GM12878 (cell line): Measurements from ENCODE around the gene SLX4IP. TPM values are rescaled to one million over a fixed set of nuclear protein-coding genes. Genes with fewer than 3 reads are reported as not detected.

Experiments
- ASH2L ChIP-seq: fragments of 300-600, 200-600 bp; sonication (generic); IDR thresholded peaks from 2 replicates; pipeline ENCODE4 v1.6.1; 2017; ENCODE audit warnings: low read depth, mild to moderate bottlenecking, borderline replicate concordance
- BMI1 ChIP-seq: fragments of 450-650 bp; IDR thresholded peaks from 2 replicates; pipeline ENCODE4 v1.6.1; 2016; ENCODE audit warnings: mild to moderate bottlenecking, moderate library complexity, borderline replicate concordance
- ETV6 ChIP-seq, 2 experiments: fragments of 450-650 bp in 1 of 2; IDR thresholded peaks in 1 of 2; conservative IDR thresholded peaks in 1 of 2; 2 replicates each; pipeline ENCODE4 v1.6.1; 2014; ENCODE audit warnings: antibody characterized with exemption in 1 of 2, borderline replicate concordance in 1 of 2, low read depth in 1 of 2, mild to moderate bottlenecking in 1 of 2, moderate library complexity in 1 of 2
- HDAC6 ChIP-seq: fragments of 200-600 bp; sonication (generic); IDR thresholded peaks from one replicate; pipeline ENCODE4 v1.8.0; 2017; ENCODE audit warnings: antibody characterized with exemption; ENCODE audit not compliant: unreplicated experiment
- IRF4 ChIP-seq: IDR thresholded peaks from 2 replicates; pipeline ENCODE4 v1.6.1; 2011; ENCODE audit warnings: low read depth, low read length
- KDM1A ChIP-seq: fragments of 200-600 bp; sonication (generic); IDR thresholded peaks from 2 replicates; pipeline ENCODE4 v1.6.1; 2016; ENCODE audit warnings: borderline replicate concordance
- RB1 ChIP-seq: fragments of 450-650 bp; formaldehyde crosslinking; IDR thresholded peaks from 2 replicates; pipeline ENCODE4 v1.6.1; 2017; ENCODE audit warnings: mild to moderate bottlenecking, borderline replicate concordance
- RBBP5 ChIP-seq: fragments of 200-600 bp; sonication (generic); conservative IDR thresholded peaks from 2 replicates; pipeline ENCODE4 v1.6.1; 2016
- STAT3 ChIP-seq: IDR thresholded peaks from 2 replicates; pipeline ENCODE4 v1.6.1; 2011; ENCODE audit warnings: low read depth, low read length, improper control_type of control experiment
- TCF12 ChIP-seq: IDR thresholded peaks from 2 replicates; pipeline ENCODE4 v1.6.1; 2011; ENCODE audit warnings: low read depth, mild to moderate bottlenecking, low read length
- WRNIP1 ChIP-seq: IDR thresholded peaks from 2 replicates; pipeline ENCODE4 v1.6.1; 2011; ENCODE audit warnings: low read depth, low read length, improper control_type of control experiment, borderline replicate concordance
- ZNF384 ChIP-seq: IDR thresholded peaks from 2 replicates; pipeline ENCODE4 v1.6.1; 2012; ENCODE audit warnings: low read depth, mild to moderate bottlenecking, low read length, improper control_type of control experiment, borderline replicate concordance
- polyA plus RNA-seq, 11 experiments: library from polyadenylated mRNA; depleted of rRNA in 4 of 11; unstranded in 6 of 11; stranded (reverse) in 5 of 11; fragments of >200 nt; fragmentation: Nextera tagmentation in 4 of 11; fragmentation: Illumina TruSeq in 1 of 11; extraction: Ambion mirVana in 4 of 11; extraction: Trizol in 1 of 11; gene quantifications; 1 replicate in 1 of 11; 2 replicates in 10 of 11; pipeline versions ENCODE4 v1.2.1 to v1.2.3, GENCODE V29; 2011 to 2016; ENCODE audit warnings: inconsistent platforms in 2 of 11, missing spikeins in 2 of 11, low read depth in 1 of 11
- total RNA-seq, 4 experiments: library from RNA; depleted of rRNA in 3 of 4; stranded (reverse); fragments of >200 nt in 3 of 4; fragmentation: Illumina TruSeq in 1 of 4; extraction: Trizol in 1 of 4; gene quantifications; 2 replicates each; pipeline versions ENCODE4 v1.2.1 to v1.2.3, GENCODE V29; 2013 to 2021
- TF ChIP-seq, protein P1 (sequence below): fragments of 450-650 bp; IDR thresholded peaks from 2 replicates; pipeline ENCODE4 v1.6.1; 2017; ENCODE audit warnings: borderline replicate concordance
- TF ChIP-seq, protein P2 (sequence below): IDR thresholded peaks from 2 replicates; pipeline ENCODE4 v1.6.1; 2011; ENCODE audit warnings: borderline replicate concordance, low read depth, mild to moderate bottlenecking, moderate library complexity, mixed read lengths, low read length; ENCODE audit not compliant: insufficient read depth; ENCODE audit errors: extremely low read length
- TF ChIP-seq, protein P3 (sequence below): fragments of 450-650 bp; IDR thresholded peaks from 2 replicates; pipeline ENCODE4 v1.6.1; 2016; ENCODE audit warnings: mild to moderate bottlenecking

SLX4IP gene
- total and polyA plus RNA-seq, 10 of the 15 experiments (the other 5 are each of a cell fraction or from before 2014, with no cell fraction given): 2.2 to 11.0 (median 6.3) TPM

DNA sequence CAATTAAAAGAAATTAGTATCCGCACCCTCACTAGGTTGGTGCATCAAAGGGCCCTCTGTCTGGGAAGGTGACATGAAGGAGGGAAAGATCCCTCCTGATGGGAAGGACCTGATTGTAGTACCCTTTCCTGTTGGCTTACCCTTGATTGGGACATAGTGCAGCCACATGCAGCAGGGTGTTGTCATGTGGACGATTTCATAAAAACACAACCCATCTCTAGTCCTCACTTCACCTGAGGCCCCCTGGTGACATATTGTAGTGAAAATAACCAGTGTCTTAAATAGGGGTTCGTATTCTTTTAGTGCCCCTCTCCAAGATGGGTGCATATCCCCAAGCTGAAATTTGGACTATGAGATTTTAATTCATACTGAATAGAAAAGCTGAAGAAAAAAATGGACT is 97.3 kb downstream of the SLX4IP start (continued):
- TF ChIP-seq, protein P1, sequence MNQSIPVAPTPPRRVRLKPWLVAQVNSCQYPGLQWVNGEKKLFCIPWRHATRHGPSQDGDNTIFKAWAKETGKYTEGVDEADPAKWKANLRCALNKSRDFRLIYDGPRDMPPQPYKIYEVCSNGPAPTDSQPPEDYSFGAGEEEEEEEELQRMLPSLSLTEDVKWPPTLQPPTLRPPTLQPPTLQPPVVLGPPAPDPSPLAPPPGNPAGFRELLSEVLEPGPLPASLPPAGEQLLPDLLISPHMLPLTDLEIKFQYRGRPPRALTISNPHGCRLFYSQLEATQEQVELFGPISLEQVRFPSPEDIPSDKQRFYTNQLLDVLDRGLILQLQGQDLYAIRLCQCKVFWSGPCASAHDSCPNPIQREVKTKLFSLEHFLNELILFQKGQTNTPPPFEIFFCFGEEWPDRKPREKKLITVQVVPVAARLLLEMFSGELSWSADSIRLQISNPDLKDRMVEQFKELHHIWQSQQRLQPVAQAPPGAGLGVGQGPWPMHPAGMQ: no peak
- no peak for TF ChIP-seq WRNIP1
- no peak for TF ChIP-seq STAT3
- TF ChIP-seq IRF4: no peak
- TF ChIP-seq, protein P2, sequence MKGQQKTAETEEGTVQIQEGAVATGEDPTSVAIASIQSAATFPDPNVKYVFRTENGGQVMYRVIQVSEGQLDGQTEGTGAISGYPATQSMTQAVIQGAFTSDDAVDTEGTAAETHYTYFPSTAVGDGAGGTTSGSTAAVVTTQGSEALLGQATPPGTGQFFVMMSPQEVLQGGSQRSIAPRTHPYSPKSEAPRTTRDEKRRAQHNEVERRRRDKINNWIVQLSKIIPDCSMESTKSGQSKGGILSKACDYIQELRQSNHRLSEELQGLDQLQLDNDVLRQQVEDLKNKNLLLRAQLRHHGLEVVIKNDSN: no peak
- no peak for TF ChIP-seq RBBP5
- TF ChIP-seq, protein P3, sequence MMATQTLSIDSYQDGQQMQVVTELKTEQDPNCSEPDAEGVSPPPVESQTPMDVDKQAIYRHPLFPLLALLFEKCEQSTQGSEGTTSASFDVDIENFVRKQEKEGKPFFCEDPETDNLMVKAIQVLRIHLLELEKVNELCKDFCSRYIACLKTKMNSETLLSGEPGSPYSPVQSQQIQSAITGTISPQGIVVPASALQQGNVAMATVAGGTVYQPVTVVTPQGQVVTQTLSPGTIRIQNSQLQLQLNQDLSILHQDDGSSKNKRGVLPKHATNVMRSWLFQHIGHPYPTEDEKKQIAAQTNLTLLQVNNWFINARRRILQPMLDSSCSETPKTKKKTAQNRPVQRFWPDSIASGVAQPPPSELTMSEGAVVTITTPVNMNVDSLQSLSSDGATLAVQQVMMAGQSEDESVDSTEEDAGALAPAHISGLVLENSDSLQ: no peak
- no peak for TF ChIP-seq RB1
- no peak for TF ChIP-seq KDM1A
- no peak for TF ChIP-seq TCF12
- TF ChIP-seq BMI1: no peak
- TF ChIP-seq HDAC6: no peak
- no peak for TF ChIP-seq ETV6 (conservative IDR thresholded peaks at IDR 0.05 in 1 of 2, IDR thresholded peaks at IDR 0.05 in 1 of 2; ENCODE audit: borderline replicate concordance in 1 of 2, low read depth in 1 of 2)
- no peak for TF ChIP-seq ASH2L
- TF ChIP-seq ZNF384: no peak
